ENCODE measurements around the gene OCEL1. TPM values are rescaled to one million over a fixed set of nuclear protein-coding genes. Genes with fewer than 3 reads are reported as not detected.

Gene OCEL1
- total RNA-seq, 4 donors from 2014 or later: 1.8 to 6.9 (median 4.1) TPM

- H3K9me3 ChIP-seq: peaks cover 0 to 9% (median 0%) of the 10 kb centered on the region in 3 donors
- peak overlapping the region; percentile 24 to 65 (median 58) for H3K27ac ChIP-seq
- peak overlapping the region; percentile 9 to 59 (median 34) for H3K4me3 ChIP-seq
- intact Hi-C loops (cut with DNase I): no loop called here
- H3K36me3 ChIP-seq: peaks cover 0 to 5% (median 4%) of the 10 kb centered on the region in 3 donors
- no peak for DNase-seq
- no peak for TF ChIP-seq CTCF (IDR thresholded peaks at IDR 0.05)
- TF ChIP-seq POLR2A (IDR thresholded peaks at IDR 0.05): no peak
- 77 to 78% methylated on average over 18 to 19 of the region's 23 CpGs for WGBS, 2 donors
- H3K27me3 ChIP-seq: no peaks in the 10 kb centered on the region
- H3K4me1 ChIP-seq: peaks cover 7 to 32% (median 9%) of the 10 kb centered on the region in 3 donors
These were observed 38.0 kb downstream of the OCEL1 start for GRCh38 chr19:17263712-17264640.

DNA sequence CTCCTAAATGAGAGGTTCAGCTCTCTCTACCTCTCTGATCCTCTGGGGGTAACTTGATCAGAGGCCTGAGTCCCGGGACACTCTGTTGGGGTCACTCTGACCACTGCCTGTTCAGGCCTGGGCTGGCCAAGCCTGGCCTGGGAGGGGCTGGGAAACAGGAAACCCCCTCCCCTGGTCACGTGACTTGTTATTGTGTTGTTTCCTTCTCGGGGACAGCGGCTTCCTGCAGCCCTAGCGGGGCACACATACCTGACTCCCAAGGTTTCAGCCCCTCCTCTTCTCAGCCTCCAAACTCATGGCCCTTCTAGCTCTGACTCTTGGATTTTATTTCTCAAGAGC is 38.6 kb downstream of the OCEL1 start, which contains the start of gene USHBP1:
Gene USHBP1, minus strand, starts transcription at position 105 of the 339 bp plus-strand sequence. CDS start 446 bp downstream, outside the sequence.
- Histone ChIP-seq H3K4me1 (peaks cover 7 to 32% (median 9%) of the 10 kb centered on the region in 3 donors), H3K27ac (peak within 1 kb of the TSS; percentile 24 to 65 (median 58)), H3K27me3 (no peaks in the 10 kb centered on the region), H3K4me3 (peak within 1 kb of the TSS; percentile 9 to 59 (median 34)), H3K9me3 (peaks cover 0 to 2% (median 0%) of the 10 kb centered on the region in 3 donors), H3K36me3 (peaks cover 0 to 11% (median 6%) of the 10 kb centered on the region in 3 donors)
- WGBS, 2 donors: 6 to 50% methylated on average over 2 to 4 of the region's 5 CpGs
- no peak for TF ChIP-seq CTCF (IDR thresholded peaks at IDR 0.05)
- no peak for TF ChIP-seq POLR2A (IDR thresholded peaks at IDR 0.05)
- no peak for DNase-seq
- intact Hi-C loops (cut with DNase I): no loop called here

- Histone ChIP-seq H3K9me3 (no peaks in the 10 kb centered on the region), H3K27me3 (no peaks in the 10 kb centered on the region), H3K36me3 (peaks cover 0 to 25% (median 6%) of the 10 kb centered on the region in 3 donors), H3K4me1 (peaks cover 7 to 26% (median 9%) of the 10 kb centered on the region in 3 donors), H3K27ac (peak overlapping the region in 2 of 4 donors; percentile 84 to 86), H3K4me3 (no peak overlapping the region)
- WGBS, 2 donors: 92 to 98% methylated on average over 4 of the region's 7 CpGs
- no peak for DNase-seq
- intact Hi-C loops (cut with DNase I): no loop called here
- TF ChIP-seq CTCF (IDR thresholded peaks at IDR 0.05) (no peak), POLR2A (IDR thresholded peaks at IDR 0.05) (no peak)
These were observed 40.0 kb downstream of the OCEL1 start for GRCh38 chr19:17266026-17266425.

- peak overlapping the region in 2 of 4 donors; percentile 5 to 89 for H3K4me3 ChIP-seq
- no peaks in the 10 kb centered on the region for H3K27me3 ChIP-seq
- peaks cover 0 to 31% (median 12%) of the 10 kb centered on the region in 3 donors for H3K36me3 ChIP-seq
- H3K27ac ChIP-seq: peak overlapping the region; percentile 78 to 86 (median 81)
- TF ChIP-seq CTCF (IDR thresholded peaks at IDR 0.05): no peak
- TF ChIP-seq POLR2A (IDR thresholded peaks at IDR 0.05): no peak
- 66 to 77% methylated on average over 12 of the region's 12 CpGs for WGBS, 2 donors
- no peaks in the 10 kb centered on the region for H3K9me3 ChIP-seq
- no peak for DNase-seq
- peaks cover 7 to 25% (median 9%) of the 10 kb centered on the region in 3 donors for H3K4me1 ChIP-seq
- intact Hi-C loops (cut with DNase I): no loop called here
These were observed 40.6 kb downstream of the OCEL1 start for GRCh38 chr19:17266589-17266974.
